ENCODE results near the gene DUSP1. TPM values are rescaled to one million over a fixed set of nuclear protein-coding genes. Genes with fewer than 3 reads are reported as not detected.

DUSP1 gene
- total RNA-seq, 1 experiment from 2014 or later, result 522 TPM

DNA sequence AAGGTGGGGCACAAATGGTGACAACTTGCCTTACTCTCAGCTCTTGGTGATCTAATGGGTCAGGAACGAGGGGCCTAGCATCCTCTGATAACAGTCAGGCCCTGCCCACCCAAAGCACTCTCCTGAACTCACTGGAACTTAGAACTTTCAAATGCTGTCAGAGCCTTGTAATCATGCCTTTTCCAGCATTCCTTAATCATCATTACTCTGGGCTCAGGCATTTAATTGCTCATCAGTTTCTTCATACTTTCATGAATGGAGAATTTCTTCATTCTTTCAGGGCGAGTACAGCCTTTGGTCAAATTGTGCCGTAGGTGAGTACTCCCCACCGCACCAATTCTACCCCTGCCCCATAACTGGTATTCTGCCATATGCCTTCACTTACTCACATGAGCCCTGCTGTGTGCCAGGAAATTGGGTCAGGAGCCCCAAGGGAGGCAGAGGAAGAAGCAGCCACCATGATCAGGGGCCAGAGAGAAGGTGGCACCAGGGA is 30.2 kb upstream of the DUSP1 start:
- DNase-seq (peak; percentile 87), ATAC-seq (peak; percentile 10; the same call in 1 of the 2 replicates)
- Histone ChIP-seq H3K4me2 (ENCODE audit: low read length) (peak overlapping the region; percentile 15; the same call in 1 of the 2 replicates), H3K36me3 (ENCODE audit: low read depth, low read length) (no peaks in the 10 kb centered on the region), H3K9ac (ENCODE audit: low read length) (peak overlapping the region; percentile 49), H3K79me2 (ENCODE audit: low read length) (no peaks in the 10 kb centered on the region), H3K9me3 (ENCODE audit: low read length) (no peaks in the 10 kb centered on the region), H3K4me1 (ENCODE audit: insufficient read depth, low read length) (peaks cover 55% of the 10 kb centered on the region), H3K4me3 (ENCODE audit: low read length) (no peak overlapping the region), H4K20me1 (ENCODE audit: low read length) (no peaks in the 10 kb centered on the region), H3K27ac (ENCODE audit: low read length) (peak overlapping the region; percentile 94), H3F3A (ENCODE audit: low read length, unreplicated experiment) (no peaks in the 10 kb centered on the region), H2AFZ (ENCODE audit: low read length) (no peak overlapping the region), H3K9me2 (replicated peaks; ENCODE audit: low read length) (no peaks in the 10 kb centered on the region), H3K27me3 (ENCODE audit: low read length) (no peaks in the 10 kb centered on the region)
- ChIA-PET POLR2A (ENCODE audit: unreplicated experiment) (no interaction called here), CTCF (no interaction called here)
- BruUV-seq (replicated peaks), result no TSS peak
- intact Hi-C loops (cut with micrococcal nuclease), result no loop called here
- TF ChIP-seq, protein P1, sequence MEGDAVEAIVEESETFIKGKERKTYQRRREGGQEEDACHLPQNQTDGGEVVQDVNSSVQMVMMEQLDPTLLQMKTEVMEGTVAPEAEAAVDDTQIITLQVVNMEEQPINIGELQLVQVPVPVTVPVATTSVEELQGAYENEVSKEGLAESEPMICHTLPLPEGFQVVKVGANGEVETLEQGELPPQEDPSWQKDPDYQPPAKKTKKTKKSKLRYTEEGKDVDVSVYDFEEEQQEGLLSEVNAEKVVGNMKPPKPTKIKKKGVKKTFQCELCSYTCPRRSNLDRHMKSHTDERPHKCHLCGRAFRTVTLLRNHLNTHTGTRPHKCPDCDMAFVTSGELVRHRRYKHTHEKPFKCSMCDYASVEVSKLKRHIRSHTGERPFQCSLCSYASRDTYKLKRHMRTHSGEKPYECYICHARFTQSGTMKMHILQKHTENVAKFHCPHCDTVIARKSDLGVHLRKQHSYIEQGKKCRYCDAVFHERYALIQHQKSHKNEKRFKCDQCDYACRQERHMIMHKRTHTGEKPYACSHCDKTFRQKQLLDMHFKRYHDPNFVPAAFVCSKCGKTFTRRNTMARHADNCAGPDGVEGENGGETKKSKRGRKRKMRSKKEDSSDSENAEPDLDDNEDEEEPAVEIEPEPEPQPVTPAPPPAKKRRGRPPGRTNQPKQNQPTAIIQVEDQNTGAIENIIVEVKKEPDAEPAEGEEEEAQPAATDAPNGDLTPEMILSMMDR (conservative IDR thresholded peaks at IDR 0.05; ENCODE audit: low read depth, low read length), result no peak
- TF ChIP-seq EZH2phosphoT487 (IDR thresholded peaks at IDR 0.05; ENCODE audit: borderline replicate concordance, low read length) (no peak), EZH2 (IDR thresholded peaks at IDR 0.05; ENCODE audit: low read length, unreplicated experiment) (no peak)

- Histone ChIP-seq H3K9me3 (ENCODE audit: low read length) (no peaks in the 10 kb centered on the region), H3K79me2 (ENCODE audit: low read length) (no peaks in the 10 kb centered on the region), H3K9ac (ENCODE audit: low read length) (peak overlapping the region; percentile 75), H3K9me2 (replicated peaks; ENCODE audit: low read length) (no peaks in the 10 kb centered on the region), H3K4me2 (ENCODE audit: low read length) (no peak overlapping the region), H3K4me3 (ENCODE audit: low read length) (no peak overlapping the region), H3K36me3 (ENCODE audit: low read depth, low read length) (no peaks in the 10 kb centered on the region), H3K27me3 (ENCODE audit: low read length) (no peaks in the 10 kb centered on the region), H3F3A (ENCODE audit: low read length, unreplicated experiment) (no peaks in the 10 kb centered on the region), H4K20me1 (ENCODE audit: low read length) (no peaks in the 10 kb centered on the region), H3K27ac (ENCODE audit: low read length) (peak overlapping the region; percentile 94), H2AFZ (ENCODE audit: low read length) (no peak overlapping the region), H3K4me1 (ENCODE audit: insufficient read depth, low read length) (peaks cover 55% of the 10 kb centered on the region)
- ATAC-seq, result peak; percentile 26
- CTCF ChIA-PET, result no interaction called here
- intact Hi-C loops (cut with micrococcal nuclease), result no loop called here
- BruUV-seq (replicated peaks), result no TSS peak
- TF ChIP-seq EZH2phosphoT487 (IDR thresholded peaks at IDR 0.05; ENCODE audit: borderline replicate concordance, low read length) (no peak), EZH2 (IDR thresholded peaks at IDR 0.05; ENCODE audit: low read length, unreplicated experiment) (no peak)
- TF ChIP-seq, protein P1 (conservative IDR thresholded peaks at IDR 0.05; ENCODE audit: low read depth, low read length), result no peak
- DNase-seq, result peak; percentile 64
- POLR2A ChIA-PET (ENCODE audit: unreplicated experiment), result interaction anchor here (0.7 kb wide), 1 partner anchor 28 kb away, joined by 3 read pairs; no protein-coding TSS in a partner anchor
These were observed 29.1 kb upstream of the DUSP1 start for GRCh38 chr5:172800088-172800551.

DNA sequence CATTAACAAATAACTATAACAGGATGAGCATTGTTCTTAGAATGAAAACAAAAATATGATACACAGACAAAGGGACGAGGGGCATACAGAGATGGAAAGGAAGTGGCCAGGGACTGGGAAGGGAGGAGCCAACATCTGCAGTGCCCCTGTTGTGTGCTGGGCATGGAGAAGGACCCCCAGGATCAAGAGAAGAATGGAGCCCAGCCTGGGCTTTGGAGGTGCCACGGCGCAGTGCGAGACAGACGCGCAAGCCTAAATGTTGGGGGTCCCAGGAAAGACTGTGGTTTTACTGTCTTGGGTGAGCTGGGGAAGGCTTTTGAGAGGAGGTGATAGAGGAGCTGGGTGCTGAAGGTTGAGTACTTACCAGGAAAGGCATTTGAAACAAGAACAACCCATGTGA is 28.4 kb upstream of the DUSP1 start:
- Histone ChIP-seq H3K4me1 (ENCODE audit: insufficient read depth, low read length) (peaks cover 57% of the 10 kb centered on the region), H2AFZ (ENCODE audit: low read length) (no peak overlapping the region)
- intact Hi-C loops (cut with micrococcal nuclease), result no loop called here

More for the DNA sequence above, 28.4 kb upstream of the DUSP1 start:
- H3F3A ChIP-seq (ENCODE audit: low read length, unreplicated experiment), result no peaks in the 10 kb centered on the region
- no peaks in the 10 kb centered on the region for H3K36me3 ChIP-seq (ENCODE audit: low read depth, low read length)
- H3K4me2 ChIP-seq (ENCODE audit: low read length), result peak overlapping the region; percentile 55
- ATAC-seq (no peak), DNase-seq (no peak)
- TF ChIP-seq, protein P1 (conservative IDR thresholded peaks at IDR 0.05; ENCODE audit: low read depth, low read length), result no peak
- TF ChIP-seq EZH2 (IDR thresholded peaks at IDR 0.05; ENCODE audit: low read length, unreplicated experiment) (no peak), EZH2phosphoT487 (IDR thresholded peaks at IDR 0.05; ENCODE audit: borderline replicate concordance, low read length) (no peak)
- peak overlapping the region; percentile 94 for H3K27ac ChIP-seq (ENCODE audit: low read length)
- no peak overlapping the region for H3K4me3 ChIP-seq (ENCODE audit: low read length)
- POLR2A ChIA-PET (ENCODE audit: unreplicated experiment), result no interaction called here
- H3K9ac ChIP-seq (ENCODE audit: low read length), result peak overlapping the region; percentile 75
- H3K27me3 ChIP-seq (ENCODE audit: low read length), result no peaks in the 10 kb centered on the region
- no peaks in the 10 kb centered on the region for H4K20me1 ChIP-seq (ENCODE audit: low read length)
- H3K79me2 ChIP-seq (ENCODE audit: low read length), result no peaks in the 10 kb centered on the region
- no peaks in the 10 kb centered on the region for H3K9me2 ChIP-seq (replicated peaks; ENCODE audit: low read length)
- CTCF ChIA-PET, result no interaction called here
- no TSS peak for BruUV-seq (replicated peaks)
- H3K9me3 ChIP-seq (ENCODE audit: low read length), result no peaks in the 10 kb centered on the region

All from PC-3 (cell line).